ENCODE data around the gene FGFR1OP2.

GRCh38 chr12:26970136-26970535 lies 31.9 kb downstream of the FGFR1OP2 start:
- TF ChIP-seq CTCF (IDR thresholded peaks at IDR 0.05 in 4 of 5, conservative IDR thresholded peaks at IDR 0.05 in 1 of 5) (no peak), POLR2A (IDR thresholded peaks at IDR 0.05) (no peak)

Measured in gastrocnemius medialis (tissue), 4 donors.